Fibroblast of lung (primary cell): ENCODE data around the gene CFAP206. TPM values are rescaled to one million over a fixed set of nuclear protein-coding genes. Genes with fewer than 3 reads are reported as not detected.

Experiments
- DNase-seq, 2 donors: peaks; one replicate each; pipeline versions ENCODE4 v3.0.0 to v3.0.0-alpha.2; 2010; ENCODE audit warnings: low read depth in 2 of 2
- H2AFZ ChIP-seq: 2 replicates; pipeline ENCODE4 v1.5.1; 2012; ENCODE audit warnings: low read length, control low read depth, inconsistent platforms
- H3K27ac ChIP-seq: 2 replicates; pipeline ENCODE4 v1.5.1; 2011; ENCODE audit warnings: low read length, control low read depth; ENCODE audit not compliant: insufficient read depth
- H3K27me3 ChIP-seq: 2 replicates; pipeline ENCODE4 v1.5.1; 2011; ENCODE audit warnings: mild to moderate bottlenecking, low read length; ENCODE audit not compliant: control insufficient read depth, insufficient read depth
- H3K36me3 ChIP-seq: 2 replicates; pipeline ENCODE4 v1.5.1; 2011; ENCODE audit warnings: low read length; ENCODE audit not compliant: control insufficient read depth, insufficient read depth
- H3K4me1 ChIP-seq: 2 replicates; pipeline ENCODE4 v1.5.1; 2011; ENCODE audit warnings: low read length; ENCODE audit not compliant: control insufficient read depth, insufficient read depth; ENCODE audit errors: extremely low read depth
- H3K4me2 ChIP-seq: 2 replicates; pipeline ENCODE4 v1.5.1; 2011; ENCODE audit warnings: low read length, control low read depth; ENCODE audit not compliant: insufficient read depth; ENCODE audit errors: extremely low read depth
- H3K4me3 ChIP-seq, 4 experiments: fragments of 200-600 bp in 1 of 4; sonication (generic) in 1 of 4; replicated peaks in 1 of 4; 2 replicates each; pipeline ENCODE4 v1.5.1; 2011 to 2016; ENCODE audit warnings: low read length in 4 of 4, low read depth in 3 of 4, mild to moderate bottlenecking in 3 of 4, control low read depth in 2 of 4, inconsistent platforms in 1 of 4, mixed read lengths in 1 of 4; ENCODE audit not compliant: insufficient read depth in 1 of 4; ENCODE audit errors: control extremely low read depth in 1 of 4
- H3K79me2 ChIP-seq: 2 replicates; pipeline ENCODE4 v1.5.1; 2012; ENCODE audit warnings: mild to moderate bottlenecking, low read length, inconsistent platforms; ENCODE audit not compliant: control insufficient read depth, insufficient read depth
- H3K9ac ChIP-seq: 2 replicates; pipeline ENCODE4 v1.5.1; 2011; ENCODE audit warnings: mild to moderate bottlenecking, low read length, control low read depth; ENCODE audit not compliant: insufficient read depth
- H3K9me3 ChIP-seq: 2 replicates; pipeline ENCODE4 v1.5.1; 2012; ENCODE audit warnings: low read depth, low read length; ENCODE audit not compliant: control insufficient read depth, insufficient read depth
- H4K20me1 ChIP-seq: 2 replicates; pipeline ENCODE4 v1.5.1; 2011; ENCODE audit warnings: low read length; ENCODE audit not compliant: control insufficient read depth, insufficient read depth; ENCODE audit errors: extremely low read depth
- CTCF ChIP-seq, 2 donors: IDR thresholded peaks in 1 of 2; conservative IDR thresholded peaks in 1 of 2; 1 replicate in 1 of 2; 2 replicates in 1 of 2; pipeline ENCODE4 v1.5.1; 2011 to 2012; ENCODE audit warnings: low read length in 2 of 2, control low read depth in 1 of 2, inconsistent platforms in 1 of 2, low read depth in 1 of 2, mild to moderate bottlenecking in 1 of 2
- EZH2 ChIP-seq: IDR thresholded peaks from 2 replicates; pipeline ENCODE4 v1.5.1; 2012; ENCODE audit warnings: low read length, control low read depth, mild to moderate bottlenecking; ENCODE audit errors: missing control alignments
- polyA plus RNA-seq, 2 donors: library from polyadenylated mRNA; depleted of rRNA in 1 of 2; stranded (reverse) in 1 of 2; unstranded in 1 of 2; fragments of >200 nt; gene quantifications; 2 replicates each; pipeline ENCODE4 v1.2.1, GENCODE V29; 2011 to 2012; ENCODE audit warnings: missing spikeins in 1 of 2
- total RNA-seq: library from RNA; depleted of rRNA; stranded (reverse); fragments of >200 nt; gene quantifications from 2 replicates; pipeline ENCODE4 v1.2.1, GENCODE V29; 2014

Gene CFAP206
- total and polyA plus RNA-seq, 2 donors (not counting 1 experiment from before 2014, with no cell fraction given): under 0.01 to 0.26 TPM

GRCh38 chr6:87420360-87420759 is 12.6 kb downstream of the CFAP206 start:
- DNase-seq: no peak
- no peaks in the 10 kb centered on the region for H4K20me1 ChIP-seq
- no peaks in the 10 kb centered on the region for H3K36me3 ChIP-seq
- no peaks in the 10 kb centered on the region for H3K9me3 ChIP-seq
- no peak overlapping the region for H3K4me2 ChIP-seq
- H3K27ac ChIP-seq: no peak overlapping the region
- H2AFZ ChIP-seq: no peak overlapping the region
- H3K9ac ChIP-seq: no peak overlapping the region
- TF ChIP-seq CTCF (conservative IDR thresholded peaks at IDR 0.05 in 1 of 2, IDR thresholded peaks at IDR 0.05 in 1 of 2; ENCODE audit: low read depth in 1 of 2, low read length in 2 of 2) (no peak), EZH2 (no peak)
- no peaks in the 10 kb centered on the region for H3K27me3 ChIP-seq
- H3K4me1 ChIP-seq: no peaks in the 10 kb centered on the region
- H3K79me2 ChIP-seq: no peaks in the 10 kb centered on the region
- H3K4me3 ChIP-seq: no peak overlapping the region

- no peak overlapping the region for H3K4me3 ChIP-seq
- no peak overlapping the region for H2AFZ ChIP-seq
- H3K36me3 ChIP-seq: no peaks in the 10 kb centered on the region
- no peaks in the 10 kb centered on the region for H4K20me1 ChIP-seq
- no peak overlapping the region for H3K4me2 ChIP-seq
- H3K9ac ChIP-seq: no peak overlapping the region
- TF ChIP-seq EZH2: no peak
- TF ChIP-seq CTCF (conservative IDR thresholded peaks at IDR 0.05 in 1 of 2, IDR thresholded peaks at IDR 0.05 in 1 of 2; ENCODE audit: low read depth in 1 of 2, low read length in 2 of 2): no peak
- no peak for DNase-seq
- no peaks in the 10 kb centered on the region for H3K9me3 ChIP-seq
- H3K27ac ChIP-seq: no peak overlapping the region
- no peaks in the 10 kb centered on the region for H3K79me2 ChIP-seq
- H3K4me1 ChIP-seq: no peaks in the 10 kb centered on the region
- H3K27me3 ChIP-seq: no peaks in the 10 kb centered on the region
Observed at GRCh38 chr6:87421576-87421975, 13.8 kb downstream of the CFAP206 start.

- H3K4me2 ChIP-seq: no peak overlapping the region
- no peak overlapping the region for H2AFZ ChIP-seq
- TF ChIP-seq EZH2: no peak
- TF ChIP-seq CTCF (conservative IDR thresholded peaks at IDR 0.05 in 1 of 2, IDR thresholded peaks at IDR 0.05 in 1 of 2; ENCODE audit: low read depth in 1 of 2, low read length in 2 of 2): no peak
- no peak overlapping the region for H3K4me3 ChIP-seq
- no peak for DNase-seq
- no peaks in the 10 kb centered on the region for H4K20me1 ChIP-seq
- H3K9me3 ChIP-seq: no peaks in the 10 kb centered on the region
- H3K27ac ChIP-seq: no peak overlapping the region
- H3K27me3 ChIP-seq: no peaks in the 10 kb centered on the region
- no peak overlapping the region for H3K9ac ChIP-seq
- H3K79me2 ChIP-seq: no peaks in the 10 kb centered on the region
- no peaks in the 10 kb centered on the region for H3K36me3 ChIP-seq
- no peaks in the 10 kb centered on the region for H3K4me1 ChIP-seq
Observed at GRCh38 chr6:87426789-87427188, 19.0 kb downstream of the CFAP206 start.
